ENCODE measurements around the gene FRMD3.

DNA sequence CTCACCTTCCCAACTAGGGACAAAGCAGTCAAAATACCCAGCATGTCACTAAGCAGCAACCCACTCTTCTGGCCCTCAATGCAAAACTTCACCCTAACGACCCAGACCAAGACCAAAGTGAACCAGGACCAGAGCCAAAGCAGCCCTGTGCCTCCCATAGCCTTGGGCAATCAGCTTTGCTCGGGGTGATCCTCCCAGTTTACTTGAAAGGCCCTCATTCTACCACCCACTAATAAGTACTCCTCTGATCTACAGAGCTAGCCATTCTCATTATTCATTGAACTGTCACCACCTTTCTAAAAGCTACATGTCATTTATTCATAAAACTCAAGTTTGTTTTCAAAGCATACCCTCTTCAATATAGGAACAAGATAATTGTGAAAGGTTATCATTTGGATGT lies 221.0 kb downstream of the FRMD3 start:
- TF ChIP-seq, protein P1, sequence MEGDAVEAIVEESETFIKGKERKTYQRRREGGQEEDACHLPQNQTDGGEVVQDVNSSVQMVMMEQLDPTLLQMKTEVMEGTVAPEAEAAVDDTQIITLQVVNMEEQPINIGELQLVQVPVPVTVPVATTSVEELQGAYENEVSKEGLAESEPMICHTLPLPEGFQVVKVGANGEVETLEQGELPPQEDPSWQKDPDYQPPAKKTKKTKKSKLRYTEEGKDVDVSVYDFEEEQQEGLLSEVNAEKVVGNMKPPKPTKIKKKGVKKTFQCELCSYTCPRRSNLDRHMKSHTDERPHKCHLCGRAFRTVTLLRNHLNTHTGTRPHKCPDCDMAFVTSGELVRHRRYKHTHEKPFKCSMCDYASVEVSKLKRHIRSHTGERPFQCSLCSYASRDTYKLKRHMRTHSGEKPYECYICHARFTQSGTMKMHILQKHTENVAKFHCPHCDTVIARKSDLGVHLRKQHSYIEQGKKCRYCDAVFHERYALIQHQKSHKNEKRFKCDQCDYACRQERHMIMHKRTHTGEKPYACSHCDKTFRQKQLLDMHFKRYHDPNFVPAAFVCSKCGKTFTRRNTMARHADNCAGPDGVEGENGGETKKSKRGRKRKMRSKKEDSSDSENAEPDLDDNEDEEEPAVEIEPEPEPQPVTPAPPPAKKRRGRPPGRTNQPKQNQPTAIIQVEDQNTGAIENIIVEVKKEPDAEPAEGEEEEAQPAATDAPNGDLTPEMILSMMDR (IDR thresholded peaks at IDR 0.05), result no peak
- TF ChIP-seq POLR2A (IDR thresholded peaks at IDR 0.05), result no peak

Measured in thyroid gland (tissue), 4 donors.